CD8-positive, alpha-beta memory T cell (primary cell): Measurements from ENCODE around the gene FRMD4A. TPM values are rescaled to one million over a fixed set of nuclear protein-coding genes. Genes with fewer than 3 reads are reported as not detected.

Experiments
- CTCF ChIA-PET: fragments of 350-600 bp; sonication (Branson Sonifier 250); formaldehyde crosslinking; loops from one replicate; lab custom pipeline; 2021; ENCODE audit warnings: antibody characterized with exemption; lab: Charles Lee
- POLR2A ChIA-PET: fragments of 350-600 bp; sonication (Branson Sonifier 250); formaldehyde crosslinking; loops from one replicate; lab custom pipeline; 2021; ENCODE audit warnings: antibody characterized with exemption; lab: Charles Lee
- DNase-seq, 5 donors: peaks; one replicate each; pipeline versions ENCODE4 v3.0.0 to v3.0.0-alpha.2; 2020 to 2022; ENCODE audit warnings: mixed read lengths in 1 of 5
- H3K27ac ChIP-seq: one replicate; pipeline ENCODE4 v1.7.0; 2013; ENCODE audit warnings: low read depth, mild to moderate bottlenecking, low read length, moderate library complexity
- H3K27me3 ChIP-seq: 2 replicates; pipeline ENCODE4 v1.7.0; 2013; ENCODE audit warnings: low read length, mild to moderate bottlenecking; ENCODE audit not compliant: insufficient read depth, poor library complexity, severe bottlenecking
- H3K36me3 ChIP-seq: 2 replicates; pipeline ENCODE4 v1.7.0; 2013; ENCODE audit warnings: mild to moderate bottlenecking, low read length, moderate library complexity; ENCODE audit not compliant: insufficient read depth
- H3K4me1 ChIP-seq: 2 replicates; pipeline ENCODE4 v1.7.0; 2013; ENCODE audit warnings: mild to moderate bottlenecking, low read length, moderate library complexity; ENCODE audit not compliant: insufficient read depth
- H3K4me3 ChIP-seq: 2 replicates; pipeline ENCODE4 v1.7.0; 2013; ENCODE audit warnings: mild to moderate bottlenecking, low read length
- H3K9me3 ChIP-seq: 2 replicates; pipeline ENCODE4 v1.7.0; 2013; ENCODE audit warnings: mild to moderate bottlenecking, low read length
- H3K27ac Mint-ChIP-seq, 8 donors: one replicate each; pipeline ENCODE4 v1.8.0; 2020 to 2021; ENCODE audit warnings: mixed read lengths in 8 of 8, mild to moderate bottlenecking in 6 of 8, inconsistent platforms in 3 of 8, moderate library complexity in 3 of 8
- H3K27me3 Mint-ChIP-seq, 2 donors: one replicate each; pipeline ENCODE4 v1.8.0; 2020 to 2021; ENCODE audit warnings: mixed read lengths in 2 of 2, mild to moderate bottlenecking in 1 of 2, moderate library complexity in 1 of 2
- H3K36me3 Mint-ChIP-seq, 3 donors: one replicate each; pipeline ENCODE4 v1.8.0; 2020 to 2021; ENCODE audit warnings: mixed read lengths in 3 of 3, inconsistent platforms in 1 of 3, mild to moderate bottlenecking in 1 of 3
- H3K4me1 Mint-ChIP-seq, 3 donors: one replicate each; pipeline ENCODE4 v1.8.0; 2020 to 2021; ENCODE audit warnings: mixed read lengths in 3 of 3, inconsistent platforms in 1 of 3, mild to moderate bottlenecking in 1 of 3
- H3K4me3 Mint-ChIP-seq, 7 donors: one replicate each; pipeline ENCODE4 v1.8.0; 2020 to 2021; ENCODE audit warnings: mixed read lengths in 7 of 7, mild to moderate bottlenecking in 6 of 7, moderate library complexity in 4 of 7, inconsistent platforms in 2 of 7
- H3K9me3 Mint-ChIP-seq, 5 donors: one replicate each; pipeline ENCODE4 v1.8.0; 2020 to 2022; ENCODE audit warnings: mixed read lengths in 5 of 5, mild to moderate bottlenecking in 3 of 5, moderate library complexity in 2 of 5, inconsistent platforms in 1 of 5
- polyA plus RNA-seq: library from polyadenylated mRNA; unstranded; fragments of 300-500 nt; fragmentation: Illumina TruSeq; gene quantifications from one replicate; pipeline ENCODE4 v1.2.3, GENCODE V29; 2021
- total RNA-seq, 2 experiments: library from RNA; stranded (reverse); gene quantifications; one replicate each; pipeline ENCODE4 v1.2.3, GENCODE V29; 2021

FRMD4A gene
- total and polyA plus RNA-seq, 3 experiments from 2014 or later, result 0.21 to 2.7 (median 2.1) TPM

GRCh38 chr10:14253711-14254110, 77.0 kb downstream of the FRMD4A start:
- Mint-ChIP-seq H3K4me1 (no peaks in the 10 kb centered on the region), H3K9me3 (peaks cover 0 to 9% (median 7%) of the 10 kb centered on the region in 5 donors), H3K27ac (no peak overlapping the region), H3K27me3 (peaks cover 13 to 42% of the 10 kb centered on the region in 2 donors), H3K4me3 (no peak overlapping the region), H3K36me3 (peaks cover 0 to 2% (median 0%) of the 10 kb centered on the region in 3 donors)
- no peaks in the 10 kb centered on the region for H3K9me3 ChIP-seq
- no peak overlapping the region for H3K27ac ChIP-seq
- ChIA-PET POLR2A (no interaction called here), CTCF (no interaction called here)
- no peak overlapping the region for H3K4me3 ChIP-seq
- H3K4me1 ChIP-seq, result no peaks in the 10 kb centered on the region
- no peaks in the 10 kb centered on the region for H3K36me3 ChIP-seq
- H3K27me3 ChIP-seq, result no peaks in the 10 kb centered on the region
- no peak for DNase-seq

- Histone ChIP-seq H3K36me3 (no peaks in the 10 kb centered on the region), H3K9me3 (no peaks in the 10 kb centered on the region), H3K27ac (no peak overlapping the region), H3K4me3 (no peak overlapping the region), H3K4me1 (no peaks in the 10 kb centered on the region), H3K27me3 (no peaks in the 10 kb centered on the region)
- H3K4me1 Mint-ChIP-seq, result no peaks in the 10 kb centered on the region
- ChIA-PET CTCF (no interaction called here), POLR2A (no interaction called here)
- no peak overlapping the region for H3K27ac Mint-ChIP-seq
- no peak for DNase-seq
- H3K9me3 Mint-ChIP-seq, result peaks cover 0 to 9% (median 7%) of the 10 kb centered on the region in 5 donors
- peaks cover 13 to 38% of the 10 kb centered on the region in 2 donors for H3K27me3 Mint-ChIP-seq
- H3K4me3 Mint-ChIP-seq, result no peak overlapping the region
- peaks cover 0 to 2% (median 0%) of the 10 kb centered on the region in 3 donors for H3K36me3 Mint-ChIP-seq
Measured at GRCh38 chr10:14253079-14253478, 77.6 kb downstream of the FRMD4A start.

- POLR2A ChIA-PET, result no interaction called here
- H3K9me3 ChIP-seq, result no peaks in the 10 kb centered on the region
- H3K4me1 Mint-ChIP-seq, result no peaks in the 10 kb centered on the region
Measured at GRCh38 chr10:14250496-14251076, 80.1 kb downstream of the FRMD4A start.

GRCh38 chr10:14247377-14248116, 83.2 kb downstream of the FRMD4A start:
- Histone ChIP-seq H3K27ac (no peak overlapping the region), H3K4me1 (no peaks in the 10 kb centered on the region), H3K36me3 (no peaks in the 10 kb centered on the region), H3K9me3 (no peaks in the 10 kb centered on the region), H3K27me3 (no peaks in the 10 kb centered on the region), H3K4me3 (no peak overlapping the region)
- Mint-ChIP-seq H3K27me3 (peaks cover 9 to 38% of the 10 kb centered on the region in 2 donors), H3K27ac (no peak overlapping the region), H3K9me3 (peaks cover 0 to 9% (median 7%) of the 10 kb centered on the region in 5 donors), H3K4me3 (no peak overlapping the region), H3K36me3 (peaks cover 0 to 2% (median 0%) of the 10 kb centered on the region in 3 donors), H3K4me1 (no peaks in the 10 kb centered on the region)
- DNase-seq, result no peak
- ChIA-PET CTCF (no interaction called here), POLR2A (no interaction called here)

More at GRCh38 chr10:14250496-14251076, 80.1 kb downstream of the FRMD4A start:
- Mint-ChIP-seq H3K4me3 (no peak overlapping the region), H3K27ac (no peak overlapping the region), H3K27me3 (peaks cover 13 to 44% of the 10 kb centered on the region in 2 donors), H3K36me3 (peaks cover 0 to 2% (median 0%) of the 10 kb centered on the region in 3 donors), H3K9me3 (peaks cover 0 to 9% (median 7%) of the 10 kb centered on the region in 5 donors)
- no peak overlapping the region for H3K27ac ChIP-seq
- DNase-seq, result no peak
- H3K4me1 ChIP-seq, result no peaks in the 10 kb centered on the region
- H3K27me3 ChIP-seq, result no peaks in the 10 kb centered on the region
- H3K36me3 ChIP-seq, result no peaks in the 10 kb centered on the region
- CTCF ChIA-PET, result no interaction called here
- H3K4me3 ChIP-seq, result no peak overlapping the region

GRCh38 chr10:14244801-14245211, 85.9 kb downstream of the FRMD4A start:
- DNase-seq, result no peak
- ChIA-PET CTCF (no interaction called here), POLR2A (no interaction called here)
- H3K4me3 ChIP-seq, result no peak overlapping the region
- Mint-ChIP-seq H3K36me3 (no peaks in the 10 kb centered on the region), H3K27me3 (peaks cover 8 to 40% of the 10 kb centered on the region in 2 donors), H3K4me1 (peaks cover 0 to 5% (median 3%) of the 10 kb centered on the region in 3 donors), H3K27ac (no peak overlapping the region), H3K4me3 (no peak overlapping the region), H3K9me3 (no peaks in the 10 kb centered on the region)
- H3K27ac ChIP-seq, result no peak overlapping the region
- no peaks in the 10 kb centered on the region for H3K36me3 ChIP-seq
- H3K4me1 ChIP-seq, result no peaks in the 10 kb centered on the region
- H3K27me3 ChIP-seq, result no peaks in the 10 kb centered on the region
- H3K9me3 ChIP-seq, result no peaks in the 10 kb centered on the region

- Histone ChIP-seq H3K4me1 (no peaks in the 10 kb centered on the region), H3K27ac (no peak overlapping the region), H3K4me3 (no peak overlapping the region), H3K27me3 (no peaks in the 10 kb centered on the region), H3K9me3 (no peaks in the 10 kb centered on the region), H3K36me3 (no peaks in the 10 kb centered on the region)
- CTCF ChIA-PET, result no interaction called here
- no peaks in the 10 kb centered on the region for H3K9me3 Mint-ChIP-seq
- H3K36me3 Mint-ChIP-seq, result no peaks in the 10 kb centered on the region
- H3K4me1 Mint-ChIP-seq, result peaks cover 0 to 5% (median 3%) of the 10 kb centered on the region in 3 donors
- no peak for DNase-seq
- H3K27ac Mint-ChIP-seq, result no peak overlapping the region
- POLR2A ChIA-PET, result no interaction called here
- H3K4me3 Mint-ChIP-seq, result no peak overlapping the region
- peaks cover 8 to 41% of the 10 kb centered on the region in 2 donors for H3K27me3 Mint-ChIP-seq
Measured at GRCh38 chr10:14244147-14244546, 86.6 kb downstream of the FRMD4A start.

- Mint-ChIP-seq H3K27me3 (peaks cover 8 to 48% of the 10 kb centered on the region in 2 donors), H3K4me3 (no peak overlapping the region), H3K36me3 (no peaks in the 10 kb centered on the region), H3K4me1 (peaks cover 0 to 5% (median 3%) of the 10 kb centered on the region in 3 donors), H3K9me3 (no peaks in the 10 kb centered on the region), H3K27ac (no peak overlapping the region)
- Histone ChIP-seq H3K27ac (no peak overlapping the region), H3K4me1 (no peaks in the 10 kb centered on the region), H3K36me3 (no peaks in the 10 kb centered on the region), H3K9me3 (no peaks in the 10 kb centered on the region), H3K4me3 (no peak overlapping the region), H3K27me3 (no peaks in the 10 kb centered on the region)
- DNase-seq, result no peak
- POLR2A ChIA-PET, result no interaction called here
- CTCF ChIA-PET, result no interaction called here
Measured at GRCh38 chr10:14243221-14243620, 87.5 kb downstream of the FRMD4A start.

- Mint-ChIP-seq H3K9me3 (peaks cover 0 to under 1% (median 0%) of the 10 kb centered on the region in 5 donors), H3K36me3 (no peaks in the 10 kb centered on the region), H3K4me1 (peaks cover 0 to 5% (median 3%) of the 10 kb centered on the region in 3 donors), H3K4me3 (no peak overlapping the region), H3K27ac (no peak overlapping the region), H3K27me3 (peaks cover 11 to 58% of the 10 kb centered on the region in 2 donors)
- no peak overlapping the region for H3K4me3 ChIP-seq
- ChIA-PET CTCF (no interaction called here), POLR2A (no interaction called here)
- no peaks in the 10 kb centered on the region for H3K9me3 ChIP-seq
- H3K27me3 ChIP-seq, result no peaks in the 10 kb centered on the region
- H3K27ac ChIP-seq, result no peak overlapping the region
- no peaks in the 10 kb centered on the region for H3K36me3 ChIP-seq
- no peak for DNase-seq
- H3K4me1 ChIP-seq, result no peaks in the 10 kb centered on the region
Measured at GRCh38 chr10:14241196-14241595, 89.5 kb downstream of the FRMD4A start.
